ENCODE measurements around the gene KIF6. TPM values are rescaled to one million over a fixed set of nuclear protein-coding genes. Genes with fewer than 3 reads are reported as not detected.

Gene KIF6
- polyA plus RNA-seq, 3 donors, result not detected

GRCh38 chr6:39317256-39317655, 408.0 kb downstream of the KIF6 start:
- H3K9me3 ChIP-seq (replicated peaks in 1 of 2; ENCODE audit: control insufficient read depth in 1 of 2, insufficient read depth in 1 of 2, low read length in 2 of 2), result peaks cover 0 to 19% of the 10 kb centered on the region in 2 donors
- peaks cover 0 to 18% (median 0%) of the 10 kb centered on the region in 7 donors for H3K9me3 Mint-ChIP-seq
- no peak overlapping the region for H3K9ac ChIP-seq (ENCODE audit: insufficient read depth, low read length, poor library complexity, severe bottlenecking)
- H3K36me3 Mint-ChIP-seq, result no peaks in the 10 kb centered on the region
- no peaks in the 10 kb centered on the region for H3K79me2 ChIP-seq (ENCODE audit: insufficient read depth, low read length)
- WGBS (ENCODE audit: insufficient coverage), result 86% methylated on average over 3 of the region's 3 CpGs
- DNase-seq, result no peak
- TF ChIP-seq CTCF (IDR thresholded peaks at IDR 0.05), result no peak
- H3K27ac Mint-ChIP-seq, result peak overlapping the region in 1 of 7 donors; percentile 74
- H3K36me3 ChIP-seq (replicated peaks in 1 of 2; ENCODE audit: control insufficient read depth in 1 of 2, insufficient read depth in 2 of 2, low read length in 2 of 2), result no peaks in the 10 kb centered on the region
- no peak overlapping the region for H3K4me3 Mint-ChIP-seq
- H3K4me3 ChIP-seq (replicated peaks in 1 of 3; ENCODE audit: low read depth in 2 of 3, low read length in 3 of 3), result no peak overlapping the region
- H3K27me3 Mint-ChIP-seq (ENCODE audit: low read depth in 3 of 3), result peaks cover 47 to 66% (median 64%) of the 10 kb centered on the region in 3 donors
- intact Hi-C loops (cut with micrococcal nuclease), result no loop called here
- no peaks in the 10 kb centered on the region for H4K20me1 ChIP-seq (ENCODE audit: insufficient read depth, low read length)
- H3K4me2 ChIP-seq (replicated peaks; ENCODE audit: extremely low read depth, low read length, poor library complexity, severe bottlenecking), result no peak overlapping the region
- peaks cover 30 to 40% of the 10 kb centered on the region in 2 donors for H3K27me3 ChIP-seq (ENCODE audit: control insufficient read depth in 2 of 2, insufficient read depth in 2 of 2, low read length in 2 of 2)
- no peak overlapping the region for H3K27ac ChIP-seq (ENCODE audit: low read depth in 1 of 2, low read length in 2 of 2)
- H3K4me1 Mint-ChIP-seq, result peaks cover 27% of the 10 kb centered on the region
- H2AFZ ChIP-seq (ENCODE audit: insufficient read depth, low read depth, low read length, poor library complexity, severe bottlenecking), result no peak overlapping the region
- peaks cover 23 to 24% of the 10 kb centered on the region in 2 donors for H3K4me1 ChIP-seq (ENCODE audit: control insufficient read depth in 1 of 2, insufficient read depth in 2 of 2, low read length in 2 of 2)

GRCh38 chr6:39314273-39314795, 410.9 kb downstream of the KIF6 start, which contains the start of gene KCNK17:
Gene KCNK17, minus strand, starts transcription at chr6:39314419. Its CDS starts 99 bp downstream, at chr6:39314320.
- peaks cover 57 to 69% (median 66%) of the 10 kb centered on the region in 3 donors for H3K27me3 Mint-ChIP-seq (ENCODE audit: low read depth in 3 of 3)
- WGBS (ENCODE audit: insufficient coverage), result 0% methylated on average over 22 of the region's 28 CpGs
- peak within 1 kb of the TSS in 1 of 2 donors; percentile 83 for H3K4me3 Mint-ChIP-seq

More at GRCh38 chr6:39314273-39314795, 410.9 kb downstream of the KIF6 start, which contains the start of gene KCNK17:
- Mint-ChIP-seq H3K9me3 (peaks cover 0 to 18% (median 3%) of the 10 kb centered on the region in 7 donors), H3K36me3 (peaks cover 0 to 5% of the 10 kb centered on the region in 2 donors), H3K4me1 (peaks cover 21% of the 10 kb centered on the region), H3K27ac (no peak within 1 kb of the TSS)
- peaks cover 0 to 19% of the 10 kb centered on the region in 2 donors for H3K9me3 ChIP-seq (replicated peaks in 1 of 2; ENCODE audit: control insufficient read depth in 1 of 2, insufficient read depth in 1 of 2, low read length in 2 of 2)
- no peak within 1 kb of the TSS for H3K27ac ChIP-seq (ENCODE audit: low read depth in 1 of 2, low read length in 2 of 2)
- no peaks in the 10 kb centered on the region for H3K36me3 ChIP-seq (replicated peaks in 1 of 2; ENCODE audit: control insufficient read depth in 1 of 2, insufficient read depth in 2 of 2, low read length in 2 of 2)
- peak within 1 kb of the TSS; percentile 56 for H3K4me2 ChIP-seq (replicated peaks; ENCODE audit: extremely low read depth, low read length, poor library complexity, severe bottlenecking)
- H3K27me3 ChIP-seq (ENCODE audit: control insufficient read depth in 2 of 2, insufficient read depth in 2 of 2, low read length in 2 of 2), result peaks cover 37 to 53% of the 10 kb centered on the region in 2 donors
- no peak for DNase-seq
- no peak within 1 kb of the TSS for H3K9ac ChIP-seq (ENCODE audit: insufficient read depth, low read length, poor library complexity, severe bottlenecking)
- intact Hi-C loops (cut with micrococcal nuclease), result no loop called here
- H3K4me3 ChIP-seq (replicated peaks in 1 of 3; ENCODE audit: low read depth in 2 of 3, low read length in 3 of 3), result peak within 1 kb of the TSS in 1 of 3 experiments; percentile 25
- H3K4me1 ChIP-seq (ENCODE audit: control insufficient read depth in 1 of 2, insufficient read depth in 2 of 2, low read length in 2 of 2), result peaks cover 23 to 24% of the 10 kb centered on the region in 2 donors
- no peak for TF ChIP-seq CTCF (IDR thresholded peaks at IDR 0.05)
- H3K79me2 ChIP-seq (ENCODE audit: insufficient read depth, low read length), result no peaks in the 10 kb centered on the region
- H2AFZ ChIP-seq (ENCODE audit: insufficient read depth, low read depth, low read length, poor library complexity, severe bottlenecking), result peak within 1 kb of the TSS; percentile 8
- no peaks in the 10 kb centered on the region for H4K20me1 ChIP-seq (ENCODE audit: insufficient read depth, low read length)

Measured in CD14-positive monocyte (primary cell).